ENCODE results near the gene BTRC.

The BTRC gene

GRCh38 chr10:101493249-101493648, 139.3 kb downstream of the BTRC start:
- H3K27ac ChIP-seq: no peak overlapping the region
- H3K4me3 ChIP-seq: no peak overlapping the region
- no peak for DNase-seq (ENCODE audit: low spot score)
- no peak for TF ChIP-seq CTCF (IDR thresholded peaks at IDR 0.05)

DNA sequence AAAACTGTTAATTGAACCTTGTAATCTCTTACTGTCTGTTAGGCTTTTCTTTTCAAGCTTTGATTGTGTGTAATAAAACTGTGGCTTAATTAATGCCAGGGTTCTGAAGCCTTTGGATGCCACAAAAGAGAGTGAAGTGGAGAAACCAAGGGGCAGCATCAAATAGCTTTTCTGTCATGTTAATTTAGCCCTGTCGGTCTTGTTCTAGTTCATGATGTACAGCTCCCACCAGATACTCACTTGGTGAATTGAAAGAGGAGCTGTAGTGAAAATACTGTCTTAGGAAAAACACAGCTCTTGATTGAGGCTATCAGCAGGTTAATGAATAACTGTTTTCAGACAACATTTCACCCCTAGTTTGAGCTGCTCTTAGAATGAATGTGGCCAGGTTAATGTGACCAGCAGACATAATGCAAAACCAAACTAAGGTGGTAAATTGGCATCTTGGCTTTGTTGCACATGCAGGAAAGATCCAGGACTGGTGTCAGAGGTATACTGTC, 139.9 kb downstream of the BTRC start:
- DNase-seq (ENCODE audit: low spot score): no peak
- TF ChIP-seq CTCF (IDR thresholded peaks at IDR 0.05): no peak
- no peak overlapping the region for H3K27ac ChIP-seq

GRCh38 chr10:101494650-101495049, 140.7 kb downstream of the BTRC start:
- no peak for TF ChIP-seq CTCF (IDR thresholded peaks at IDR 0.05)
- no peak for DNase-seq (ENCODE audit: low spot score)
- Histone ChIP-seq H3K4me3 (no peak overlapping the region), H3K27ac (no peak overlapping the region)

More for the DNA sequence above, 139.9 kb downstream of the BTRC start:
- H3K4me3 ChIP-seq: no peak overlapping the region

DNA sequence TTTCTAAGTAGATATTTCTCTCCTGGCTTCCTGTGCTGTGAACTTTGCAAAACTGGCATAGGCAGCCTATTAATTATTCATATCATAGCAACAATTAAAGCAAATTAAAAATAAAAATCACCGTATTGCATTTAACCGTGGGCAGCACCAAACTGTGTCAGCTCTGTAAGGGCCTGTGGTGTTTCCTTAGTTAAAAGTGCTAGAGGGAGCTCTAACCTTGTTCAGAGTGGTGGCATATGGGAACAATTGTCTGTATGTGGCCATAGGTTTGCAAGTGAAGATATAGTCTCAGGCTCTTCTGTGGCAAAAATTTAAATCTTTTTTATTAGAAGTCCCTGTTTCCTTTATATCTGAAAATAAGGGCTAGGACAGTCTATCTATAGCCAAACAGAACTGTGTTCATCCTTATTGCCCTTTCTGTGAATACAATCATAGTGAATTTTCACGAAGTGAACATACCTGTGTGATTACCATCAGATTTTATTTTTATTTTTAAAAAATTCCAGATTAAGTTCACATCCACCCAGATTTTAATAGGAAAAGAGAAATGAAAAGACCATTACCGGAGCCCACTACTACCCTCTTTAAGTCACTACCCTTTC, 141.5 kb downstream of the BTRC start:
- no peak for TF ChIP-seq CTCF (IDR thresholded peaks at IDR 0.05)
- DNase-seq (ENCODE audit: low spot score): no peak
- no peak overlapping the region for H3K4me3 ChIP-seq
- H3K27ac ChIP-seq: no peak overlapping the region

- TF ChIP-seq CTCF (IDR thresholded peaks at IDR 0.05): no peak
- Histone ChIP-seq H3K4me3 (no peak overlapping the region), H3K27ac (no peak overlapping the region)
- no peak for DNase-seq (ENCODE audit: low spot score)
These were observed 150.5 kb downstream of the BTRC start for GRCh38 chr10:101504438-101504837.

DNA sequence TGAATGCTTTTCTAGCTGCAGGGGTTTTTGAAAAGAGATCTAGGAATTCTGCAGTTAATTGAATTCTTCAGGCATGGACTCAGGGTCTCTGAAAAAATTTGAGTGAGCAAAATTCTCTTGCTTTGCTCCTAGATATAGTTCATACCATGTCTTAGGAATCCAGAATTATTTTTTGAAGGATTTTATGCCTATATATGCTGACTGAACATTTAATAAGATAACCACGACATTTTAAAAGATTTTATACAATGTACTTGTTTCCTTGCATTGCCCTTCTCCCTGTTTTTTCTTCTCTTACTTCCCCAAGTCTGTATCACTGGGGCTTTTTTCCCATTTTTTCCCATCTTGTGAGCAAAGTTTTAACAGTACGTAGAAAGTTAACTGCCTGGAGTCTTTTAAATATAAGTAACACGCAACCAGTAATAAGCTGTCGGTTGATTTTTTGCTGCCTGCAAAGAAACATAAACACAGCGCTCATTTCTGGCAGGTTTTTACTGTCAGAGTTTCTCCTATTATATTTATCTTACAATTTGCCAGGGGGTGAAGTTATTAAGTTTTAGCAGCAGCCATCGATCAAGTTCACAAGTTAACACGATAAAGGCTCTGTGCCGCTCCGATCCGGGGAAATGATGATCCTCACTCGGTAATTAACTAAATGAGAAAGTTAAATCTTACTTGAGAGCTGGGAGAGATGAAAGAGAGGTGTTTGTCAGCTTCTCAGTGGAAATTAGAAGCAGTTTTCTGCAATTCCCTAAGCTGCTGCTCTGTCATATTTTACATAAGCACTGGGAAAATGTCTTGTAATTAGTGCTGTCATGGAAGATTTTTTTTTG, 153.1 kb downstream of the BTRC start:
- no peak for DNase-seq (ENCODE audit: low spot score)
- TF ChIP-seq CTCF (IDR thresholded peaks at IDR 0.05): no peak
- H3K4me3 ChIP-seq: no peak overlapping the region
- H3K27ac ChIP-seq: no peak overlapping the region

GRCh38 chr10:101507828-101508227, 153.9 kb downstream of the BTRC start:
- DNase-seq (ENCODE audit: low spot score): no peak
- Histone ChIP-seq H3K27ac (no peak overlapping the region), H3K4me3 (no peak overlapping the region)
- no peak for TF ChIP-seq CTCF (IDR thresholded peaks at IDR 0.05)

Data from coronary artery (tissue), 2 donors.